Astrocyte (in vitro differentiated cells and primary cell): Measurements from ENCODE around the gene PFN4. TPM values are rescaled to one million over a fixed set of nuclear protein-coding genes. Genes with fewer than 3 reads are reported as not detected.
A peak's percentile ranks its signal among the peaks of the same experiment; 100 is the strongest.

Experiments used
- DNase-seq: peaks from one replicate; pipeline ENCODE4 v3.0.0-alpha.2; 2010; ENCODE audit warnings: low read depth
- FAIRE-seq: peaks from 2 replicates; lab custom pipeline; 2011; peaks lifted over from hg19 to GRCh38; lab: Jason Lieb, UNC
- H2AFZ ChIP-seq: 2 replicates; pipeline ENCODE4 v1.6.0; 2012; ENCODE audit warnings: low read depth, low read length, inconsistent platforms
- H3K27ac ChIP-seq: 2 replicates; pipeline ENCODE4 v1.5.1; 2011; ENCODE audit warnings: low read depth, low read length, inconsistent platforms
- H3K27me3 ChIP-seq: 2 replicates; pipeline ENCODE4 v1.6.0; 2011; ENCODE audit warnings: low read length, inconsistent platforms; ENCODE audit not compliant: insufficient read depth
- H3K36me3 ChIP-seq: 2 replicates; pipeline ENCODE4 v1.5.1; 2011; ENCODE audit warnings: low read length, inconsistent platforms; ENCODE audit not compliant: insufficient read depth
- H3K4me1 ChIP-seq: 2 replicates; pipeline ENCODE4 v1.5.1; 2011; ENCODE audit warnings: low read length, inconsistent platforms; ENCODE audit not compliant: insufficient read depth
- H3K4me2 ChIP-seq: 2 replicates; pipeline ENCODE4 v1.6.0; 2012; ENCODE audit warnings: low read length, inconsistent platforms
- H3K4me3 ChIP-seq: 2 replicates; pipeline ENCODE4 v1.5.1; 2011; ENCODE audit warnings: low read depth, mild to moderate bottlenecking, low read length, inconsistent platforms; ENCODE audit not compliant: insufficient read depth
- H3K79me2 ChIP-seq: 2 replicates; pipeline ENCODE4 v1.6.0; 2012; ENCODE audit warnings: mild to moderate bottlenecking, low read length, inconsistent platforms; ENCODE audit not compliant: insufficient read depth
- H3K9ac ChIP-seq: 2 replicates; pipeline ENCODE4 v1.6.0; 2012; ENCODE audit warnings: mild to moderate bottlenecking, low read length, inconsistent platforms
- H3K9me3 ChIP-seq: 2 replicates; pipeline ENCODE4 v1.5.1; 2012; ENCODE audit warnings: low read depth, mild to moderate bottlenecking, low read length, inconsistent platforms; ENCODE audit not compliant: insufficient read depth
- H4K20me1 ChIP-seq: 2 replicates; pipeline ENCODE4 v1.6.0; 2012; ENCODE audit warnings: low read length, inconsistent platforms; ENCODE audit not compliant: insufficient read depth
- H3K27ac Mint-ChIP-seq: one replicate; pipeline ENCODE4 v1.8.0; 2021; ENCODE audit warnings: mild to moderate bottlenecking, mixed read lengths; ENCODE audit not compliant: unreplicated experiment
- H3K27me3 Mint-ChIP-seq: one replicate; pipeline ENCODE4 v1.8.0; 2021; ENCODE audit warnings: low read depth, mixed read lengths; ENCODE audit not compliant: unreplicated experiment
- H3K36me3 Mint-ChIP-seq: one replicate; pipeline ENCODE4 v1.8.0; 2021; ENCODE audit warnings: low read depth, mixed read lengths; ENCODE audit not compliant: unreplicated experiment
- H3K4me1 Mint-ChIP-seq: one replicate; pipeline ENCODE4 v1.8.0; 2021; ENCODE audit warnings: low read depth, mixed read lengths; ENCODE audit not compliant: unreplicated experiment
- H3K4me3 Mint-ChIP-seq: one replicate; pipeline ENCODE4 v1.8.0; 2021; ENCODE audit warnings: mild to moderate bottlenecking, moderate library complexity, mixed read lengths; ENCODE audit not compliant: unreplicated experiment
- H3K9me3 Mint-ChIP-seq: one replicate; pipeline ENCODE4 v1.8.0; 2021; ENCODE audit warnings: mild to moderate bottlenecking, mixed read lengths; ENCODE audit not compliant: unreplicated experiment
- EZH2 ChIP-seq: IDR thresholded peaks from 2 replicates; pipeline ENCODE4 v1.6.1; 2012; ENCODE audit warnings: mild to moderate bottlenecking, low read length, inconsistent platforms; ENCODE audit not compliant: insufficient read depth
- total RNA-seq: library from RNA; stranded (reverse); gene quantifications from 2 replicates; pipeline ENCODE4 v1.2.1, GENCODE V29; 2021
- TF ChIP-seq, protein P1 (sequence below): IDR thresholded peaks from 2 replicates; pipeline ENCODE4 v1.5.1; 2011; ENCODE audit warnings: low read depth, mild to moderate bottlenecking, inconsistent platforms, low read length, moderate library complexity; ENCODE audit not compliant: insufficient read depth

Gene PFN4
- total RNA-seq, 1 donor from 2014 or later = 0.64 TPM

DNA sequence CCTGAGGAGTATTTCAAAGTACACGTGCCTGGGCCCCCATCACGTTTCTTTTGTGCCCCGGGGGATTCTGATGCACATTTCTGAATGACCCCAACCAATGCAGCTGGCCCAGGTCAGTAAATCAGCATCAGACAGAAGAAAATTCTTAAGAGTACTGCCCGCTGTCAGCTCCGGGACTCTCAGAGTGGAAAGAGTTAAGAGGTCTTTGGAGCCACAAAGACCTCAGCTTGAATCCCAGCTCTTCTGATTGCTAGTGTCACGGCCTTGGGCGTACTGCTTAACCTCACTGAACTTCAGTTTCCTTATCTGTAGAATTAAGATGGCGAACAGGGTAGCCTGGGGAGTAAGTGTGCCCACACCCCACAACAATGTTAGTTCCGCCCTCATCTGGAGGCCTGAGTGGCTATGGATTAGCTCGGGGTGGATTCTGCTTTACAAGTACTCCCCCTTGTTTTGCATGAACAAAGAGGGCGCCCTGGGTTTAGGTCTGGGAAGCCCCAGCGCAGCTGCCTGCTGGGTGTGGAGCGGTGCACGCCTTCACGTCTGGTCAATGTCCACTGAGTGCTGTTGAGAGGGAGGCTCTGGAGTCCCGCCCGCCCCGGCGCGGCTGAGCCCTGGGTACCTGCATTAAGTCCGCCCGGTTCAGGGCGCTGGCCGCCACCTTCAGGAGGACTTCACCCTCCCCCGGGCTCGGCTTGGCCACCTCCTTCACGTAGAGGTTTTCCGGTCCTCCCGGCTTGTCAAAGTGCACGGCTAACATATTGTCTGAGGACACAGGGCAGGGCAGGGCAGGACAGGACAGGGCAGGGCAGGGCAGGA is 39.4 kb downstream of the PFN4 start:
- peak overlapping the region; percentile 95 for H2AFZ ChIP-seq
- H3K4me1 Mint-ChIP-seq = peaks cover 5% of the 10 kb centered on the region
- H3K4me3 Mint-ChIP-seq = peak overlapping the region; percentile 94
- peak overlapping the region; percentile 83 for H3K27ac ChIP-seq
- H3K4me3 ChIP-seq = peak overlapping the region; percentile 74
- TF ChIP-seq EZH2 = no peak
- TF ChIP-seq, protein P1, sequence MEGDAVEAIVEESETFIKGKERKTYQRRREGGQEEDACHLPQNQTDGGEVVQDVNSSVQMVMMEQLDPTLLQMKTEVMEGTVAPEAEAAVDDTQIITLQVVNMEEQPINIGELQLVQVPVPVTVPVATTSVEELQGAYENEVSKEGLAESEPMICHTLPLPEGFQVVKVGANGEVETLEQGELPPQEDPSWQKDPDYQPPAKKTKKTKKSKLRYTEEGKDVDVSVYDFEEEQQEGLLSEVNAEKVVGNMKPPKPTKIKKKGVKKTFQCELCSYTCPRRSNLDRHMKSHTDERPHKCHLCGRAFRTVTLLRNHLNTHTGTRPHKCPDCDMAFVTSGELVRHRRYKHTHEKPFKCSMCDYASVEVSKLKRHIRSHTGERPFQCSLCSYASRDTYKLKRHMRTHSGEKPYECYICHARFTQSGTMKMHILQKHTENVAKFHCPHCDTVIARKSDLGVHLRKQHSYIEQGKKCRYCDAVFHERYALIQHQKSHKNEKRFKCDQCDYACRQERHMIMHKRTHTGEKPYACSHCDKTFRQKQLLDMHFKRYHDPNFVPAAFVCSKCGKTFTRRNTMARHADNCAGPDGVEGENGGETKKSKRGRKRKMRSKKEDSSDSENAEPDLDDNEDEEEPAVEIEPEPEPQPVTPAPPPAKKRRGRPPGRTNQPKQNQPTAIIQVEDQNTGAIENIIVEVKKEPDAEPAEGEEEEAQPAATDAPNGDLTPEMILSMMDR = no peak
- H3K27ac Mint-ChIP-seq = peak overlapping the region; percentile 90
- DNase-seq = peak; percentile 76
- H3K79me2 ChIP-seq = peaks cover 11% of the 10 kb centered on the region
- peaks cover 8% of the 10 kb centered on the region for H3K4me1 ChIP-seq
- H3K36me3 Mint-ChIP-seq = peaks cover 14% of the 10 kb centered on the region
- H3K27me3 ChIP-seq = no peaks in the 10 kb centered on the region
- H3K9ac ChIP-seq = peak overlapping the region; percentile 87
- H3K4me2 ChIP-seq = peak overlapping the region; percentile 98
- no peaks in the 10 kb centered on the region for H3K27me3 Mint-ChIP-seq
- no peaks in the 10 kb centered on the region for H4K20me1 ChIP-seq
- H3K36me3 ChIP-seq = peaks cover 20% of the 10 kb centered on the region
- no peaks in the 10 kb centered on the region for H3K9me3 ChIP-seq
- H3K9me3 Mint-ChIP-seq = no peaks in the 10 kb centered on the region
- FAIRE-seq = no peak

DNA sequence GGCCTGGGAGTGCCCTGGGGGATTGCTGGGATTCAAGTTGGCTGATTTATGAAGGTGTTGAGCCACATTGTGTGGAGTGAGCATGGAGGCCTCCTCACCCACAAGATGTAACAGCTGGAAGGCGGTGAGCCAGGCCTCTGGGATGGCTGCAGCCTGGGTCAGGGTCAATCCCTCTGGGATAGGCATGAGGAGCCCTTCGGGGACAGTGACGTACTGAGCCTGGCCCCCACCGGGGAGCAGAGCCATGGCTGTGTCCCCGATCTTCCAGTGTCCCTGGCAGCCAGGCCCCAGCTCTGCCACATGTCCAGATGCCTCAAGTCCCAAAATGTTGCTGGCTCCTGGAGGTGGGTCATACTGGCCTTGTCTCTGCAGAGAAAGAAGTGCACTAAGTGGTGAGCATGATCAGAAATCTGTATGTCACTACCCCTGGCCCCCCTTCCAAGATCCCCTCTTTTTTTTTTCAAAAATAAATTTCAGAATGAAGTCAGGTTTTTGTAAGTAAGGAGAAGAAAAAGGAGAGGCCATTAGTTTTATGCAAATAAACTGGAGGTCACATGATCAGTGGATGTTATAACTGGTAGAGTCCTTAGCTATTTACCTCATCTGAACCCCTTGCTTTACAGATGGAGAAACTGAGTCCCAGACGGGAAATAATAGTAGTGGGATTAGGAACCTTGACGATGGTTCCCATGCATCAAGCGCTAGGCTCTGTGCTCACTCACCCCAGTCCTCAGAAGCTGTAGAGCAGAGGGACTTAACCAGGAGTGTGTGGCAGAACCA is 40.2 kb downstream of the PFN4 start:
- peak overlapping the region; percentile 98 for H3K4me2 ChIP-seq
- Mint-ChIP-seq H3K4me3 (peak overlapping the region; percentile 94), H3K27ac (peak overlapping the region; percentile 90), H3K27me3 (no peaks in the 10 kb centered on the region), H3K36me3 (peaks cover 14% of the 10 kb centered on the region), H3K9me3 (no peaks in the 10 kb centered on the region), H3K4me1 (peaks cover 5% of the 10 kb centered on the region)
- peaks cover 21% of the 10 kb centered on the region for H3K36me3 ChIP-seq
- peak overlapping the region; percentile 95 for H2AFZ ChIP-seq
- H3K27ac ChIP-seq = peak overlapping the region; percentile 83
- no peaks in the 10 kb centered on the region for H3K9me3 ChIP-seq
- FAIRE-seq (no peak), DNase-seq (no peak)
- no peaks in the 10 kb centered on the region for H3K27me3 ChIP-seq
- H3K9ac ChIP-seq = peak overlapping the region; percentile 87
- TF ChIP-seq EZH2 = no peak
- TF ChIP-seq, protein P1 = no peak
- no peaks in the 10 kb centered on the region for H4K20me1 ChIP-seq
- H3K79me2 ChIP-seq = peaks cover 11% of the 10 kb centered on the region
- peak overlapping the region; percentile 74 for H3K4me3 ChIP-seq
- peaks cover 8% of the 10 kb centered on the region for H3K4me1 ChIP-seq
